HUES48 (cell line): Measurements from ENCODE around the gene ACOT13.
"Not testable (repeated sequence)": the region's sequence is repeated elsewhere in the genome, so short reads cannot be mapped to it uniquely, and the experiment has no call there.

ENCODE experiments used
- H3K27ac ChIP-seq: one replicate; pipeline ENCODE4 v1.7.0; 2013; ENCODE audit warnings: low read depth, low read length, inconsistent platforms
- H3K27me3 ChIP-seq: 2 replicates; pipeline ENCODE4 v1.6.1; 2013; ENCODE audit warnings: mild to moderate bottlenecking, low read length; ENCODE audit not compliant: control insufficient read depth, insufficient read depth
- H3K36me3 ChIP-seq: 2 replicates; pipeline ENCODE4 v1.6.1; 2013; ENCODE audit warnings: low read length; ENCODE audit not compliant: control insufficient read depth, insufficient read depth
- H3K4me1 ChIP-seq: 2 replicates; pipeline ENCODE4 v1.6.1; 2013; ENCODE audit warnings: mild to moderate bottlenecking, low read length; ENCODE audit not compliant: control insufficient read depth, insufficient read depth
- H3K4me3 ChIP-seq: 2 replicates; pipeline ENCODE4 v1.5.1; 2013; ENCODE audit warnings: mild to moderate bottlenecking, low read depth, low read length
- H3K9ac ChIP-seq: 2 replicates; pipeline ENCODE4 v1.6.1; 2013; ENCODE audit warnings: mild to moderate bottlenecking, low read depth, low read length, moderate library complexity
- H3K9me3 ChIP-seq: 2 replicates; pipeline ENCODE4 v1.6.1; 2013; ENCODE audit warnings: low read length; ENCODE audit not compliant: control insufficient read depth, insufficient read depth

The ACOT13 gene

GRCh38 chr6:24661759-24662158 is 5.1 kb upstream of the ACOT13 start:
- H3K9me3 ChIP-seq, H3K27me3 ChIP-seq, H3K9ac ChIP-seq, H3K27ac ChIP-seq, H3K4me3 ChIP-seq: not testable (repeated sequence)
- Histone ChIP-seq H3K4me1 (peaks cover 25% of the 10 kb centered on the region), H3K36me3 (peaks cover 53% of the 10 kb centered on the region)

- H3K4me1 ChIP-seq = peaks cover 25% of the 10 kb centered on the region
Measured at GRCh38 chr6:24662236-24662635, 4.6 kb upstream of the ACOT13 start.

GRCh38 chr6:24663189-24663588 is 3.7 kb upstream of the ACOT13 start:
- Histone ChIP-seq H3K4me3 (no peak overlapping the region), H3K27ac (no peak overlapping the region), H3K27me3 (no peaks in the 10 kb centered on the region), H3K4me1 (peaks cover 25% of the 10 kb centered on the region), H3K9ac (no peak overlapping the region), H3K36me3 (peaks cover 42% of the 10 kb centered on the region), H3K9me3 (no peaks in the 10 kb centered on the region)

More at GRCh38 chr6:24662236-24662635, 4.6 kb upstream of the ACOT13 start:
- Histone ChIP-seq H3K36me3 (peaks cover 49% of the 10 kb centered on the region), H3K27me3 (no peaks in the 10 kb centered on the region), H3K9me3 (no peaks in the 10 kb centered on the region), H3K9ac (no peak overlapping the region), H3K27ac (no peak overlapping the region), H3K4me3 (no peak overlapping the region)

GRCh38 chr6:24664046-24664987 is 2.6 kb upstream of the ACOT13 start:
- peaks cover 2% of the 10 kb centered on the region; the same call in 1 of the 2 replicates for H3K9me3 ChIP-seq
- H3K27me3 ChIP-seq = no peaks in the 10 kb centered on the region
- peaks cover 16% of the 10 kb centered on the region for H3K4me1 ChIP-seq
- H3K27ac ChIP-seq = no peak overlapping the region
- no peak overlapping the region for H3K9ac ChIP-seq
- peaks cover 42% of the 10 kb centered on the region for H3K36me3 ChIP-seq
- H3K4me3 ChIP-seq = 0 out of 2 replicates have a peak overlapping the region, but pooled peaks have one; percentile 94

GRCh38 chr6:24666097-24666640 is 708 bp upstream of the ACOT13 start:
- H3K27ac ChIP-seq = peak overlapping the region; percentile 88
- peak overlapping the region; percentile 94 for H3K4me3 ChIP-seq
- H3K9ac ChIP-seq = peak overlapping the region; percentile 92
- H3K4me1 ChIP-seq = peaks cover 10% of the 10 kb centered on the region; the same call in 1 of the 2 replicates
- H3K27me3 ChIP-seq = no peaks in the 10 kb centered on the region
- peaks cover 31% of the 10 kb centered on the region for H3K36me3 ChIP-seq
- peaks cover 16% of the 10 kb centered on the region for H3K9me3 ChIP-seq

GRCh38 chr6:24667378-24667803 is 514 bp downstream of the ACOT13 start:
- peak overlapping the region; percentile 88 for H3K27ac ChIP-seq
- H3K4me3 ChIP-seq = peak overlapping the region; percentile 94
- peak overlapping the region; percentile 78 for H3K9ac ChIP-seq
- H3K27me3 ChIP-seq = no peaks in the 10 kb centered on the region
- H3K9me3 ChIP-seq = peaks cover 19% of the 10 kb centered on the region
- H3K36me3 ChIP-seq = peaks cover 27% of the 10 kb centered on the region
- peaks cover 10% of the 10 kb centered on the region; the same call in 1 of the 2 replicates for H3K4me1 ChIP-seq

- Histone ChIP-seq H3K9me3 (peaks cover 28% of the 10 kb centered on the region), H3K4me3 (0 out of 2 replicates have a peak overlapping the region, but pooled peaks have one; percentile 94), H3K36me3 (peaks cover 18% of the 10 kb centered on the region), H3K4me1 (peaks cover 10% of the 10 kb centered on the region; the same call in 1 of the 2 replicates)
- H3K27me3 ChIP-seq, H3K27ac ChIP-seq, H3K9ac ChIP-seq: not testable (repeated sequence)
Measured at GRCh38 chr6:24668066-24668996, 1.5 kb downstream of the ACOT13 start.

- peaks cover 35% of the 10 kb centered on the region for H3K9me3 ChIP-seq
- no peak overlapping the region for H3K9ac ChIP-seq
- no peaks in the 10 kb centered on the region for H3K27me3 ChIP-seq
- peaks cover 10% of the 10 kb centered on the region; the same call in 1 of the 2 replicates for H3K4me1 ChIP-seq
- H3K36me3 ChIP-seq = peaks cover 12% of the 10 kb centered on the region
- H3K27ac ChIP-seq = no peak overlapping the region
- H3K4me3 ChIP-seq = no peak overlapping the region
Measured at GRCh38 chr6:24668997-24669361, 2.1 kb downstream of the ACOT13 start.

- not testable (repeated sequence) for H3K9ac ChIP-seq, H3K4me1 ChIP-seq, H3K27ac ChIP-seq, H3K36me3 ChIP-seq, H3K27me3 ChIP-seq, H3K4me3 ChIP-seq
- H3K9me3 ChIP-seq = peaks cover 42% of the 10 kb centered on the region
Measured at GRCh38 chr6:24670492-24670891, 3.6 kb downstream of the ACOT13 start.

GRCh38 chr6:24671077-24671476 is 4.2 kb downstream of the ACOT13 start:
- not testable (repeated sequence) for H3K36me3 ChIP-seq, H3K27ac ChIP-seq, H3K4me3 ChIP-seq, H3K9ac ChIP-seq, H3K27me3 ChIP-seq, H3K4me1 ChIP-seq
- H3K9me3 ChIP-seq = peaks cover 42% of the 10 kb centered on the region
